Measurements from ENCODE around the gene LRRC15. TPM values are rescaled to one million over a fixed set of nuclear protein-coding genes. Genes with fewer than 3 reads are reported as not detected.

LRRC15 gene
- total and polyA plus RNA-seq, 2 donors (not counting 3 experiments of a cell fraction or from before 2014, with no cell fraction given) = not detected

DNA sequence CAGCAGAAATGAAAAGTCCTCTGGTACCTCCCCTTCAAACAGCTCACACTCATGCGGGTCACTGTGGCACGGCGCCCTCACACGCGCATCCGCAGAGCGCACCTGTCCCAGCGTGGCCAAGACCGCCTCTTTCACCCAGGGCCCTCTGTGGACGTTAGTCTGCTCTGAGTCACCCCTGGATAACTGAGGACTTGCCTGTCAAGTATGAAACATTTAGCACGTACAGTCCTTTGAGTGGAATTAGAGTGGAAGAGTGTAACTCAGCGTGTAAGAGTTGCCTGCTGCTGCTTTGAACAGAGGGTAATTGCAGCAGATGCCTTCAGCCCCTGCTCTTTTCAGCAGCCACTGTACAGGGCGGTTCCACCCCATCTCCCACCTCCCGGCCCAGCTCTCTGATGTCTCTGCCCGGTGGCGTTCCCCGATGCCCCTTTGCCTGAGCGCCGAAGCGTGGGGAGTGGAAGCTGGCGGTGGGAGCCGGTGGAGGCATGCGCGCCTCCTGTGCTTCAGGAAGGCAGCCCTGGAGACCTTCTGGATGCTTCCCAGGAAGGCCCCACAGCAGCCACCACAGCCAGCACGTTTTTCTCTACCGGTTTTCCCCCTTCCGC, 41.4 kb downstream of the LRRC15 start:
- Histone ChIP-seq H3K27me3 (ENCODE audit: control insufficient read depth in 2 of 2, insufficient read depth in 2 of 2, low read length in 2 of 2) (peaks cover 0 to 12% of the 10 kb centered on the region in 2 experiments), H3K79me2 (ENCODE audit: control insufficient read depth, insufficient read depth, low read length) (no peaks in the 10 kb centered on the region), H3K9me3 (replicated peaks; ENCODE audit: control insufficient read depth, insufficient read depth, low read length) (no peaks in the 10 kb centered on the region), H3K4me3 (replicated peaks in 1 of 3; ENCODE audit: insufficient read depth in 1 of 3, low read depth in 1 of 3, low read length in 3 of 3) (no peak overlapping the region), H3K27ac (ENCODE audit: insufficient read depth, low read depth, low read length) (no peak overlapping the region), H3K4me2 (ENCODE audit: insufficient read depth, low read length) (no peak overlapping the region), H3K9ac (replicated peaks; ENCODE audit: extremely low read depth, insufficient read depth, low read length) (no peak overlapping the region), H4K20me1 (replicated peaks; ENCODE audit: control insufficient read depth, extremely low read depth, insufficient read depth, low read length) (no peaks in the 10 kb centered on the region), H3K4me1 (ENCODE audit: control insufficient read depth, extremely low read depth, insufficient read depth, low read length) (peaks cover 1% of the 10 kb centered on the region), H2AFZ (ENCODE audit: low read depth, low read length) (no peak overlapping the region), H3K9me1 (replicated peaks; ENCODE audit: control insufficient read depth, extremely low read depth, insufficient read depth, low read length) (no peaks in the 10 kb centered on the region), H3K36me3 (ENCODE audit: control insufficient read depth in 2 of 2, extremely low read depth in 1 of 2, insufficient read depth in 2 of 2, low read length in 2 of 2) (no peaks in the 10 kb centered on the region)
- FAIRE-seq (no peak), DNase-seq (ENCODE audit: low read depth, low spot score) (no peak)
- dilution Hi-C loops (cut with MboI; ENCODE audit: extremely low pct_ligation_motif_present, low sequenced_read_pairs) = no loop called here
- intact Hi-C loops (cut with micrococcal nuclease) = no loop called here
- no peak for TF ChIP-seq GATA2 (IDR thresholded peaks at IDR 0.05; ENCODE audit: insufficient read depth, insufficient read length, low read depth, low read length)
- TF ChIP-seq, protein P1, sequence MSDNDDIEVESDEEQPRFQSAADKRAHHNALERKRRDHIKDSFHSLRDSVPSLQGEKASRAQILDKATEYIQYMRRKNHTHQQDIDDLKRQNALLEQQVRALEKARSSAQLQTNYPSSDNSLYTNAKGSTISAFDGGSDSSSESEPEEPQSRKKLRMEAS (IDR thresholded peaks at IDR 0.05; ENCODE audit: insufficient read depth, insufficient read length) = no peak
- no peak for TF ChIP-seq EZH2 (IDR thresholded peaks at IDR 0.05; ENCODE audit: borderline replicate concordance, low read depth, low read length, severe bottlenecking)
- TF ChIP-seq, protein P2, sequence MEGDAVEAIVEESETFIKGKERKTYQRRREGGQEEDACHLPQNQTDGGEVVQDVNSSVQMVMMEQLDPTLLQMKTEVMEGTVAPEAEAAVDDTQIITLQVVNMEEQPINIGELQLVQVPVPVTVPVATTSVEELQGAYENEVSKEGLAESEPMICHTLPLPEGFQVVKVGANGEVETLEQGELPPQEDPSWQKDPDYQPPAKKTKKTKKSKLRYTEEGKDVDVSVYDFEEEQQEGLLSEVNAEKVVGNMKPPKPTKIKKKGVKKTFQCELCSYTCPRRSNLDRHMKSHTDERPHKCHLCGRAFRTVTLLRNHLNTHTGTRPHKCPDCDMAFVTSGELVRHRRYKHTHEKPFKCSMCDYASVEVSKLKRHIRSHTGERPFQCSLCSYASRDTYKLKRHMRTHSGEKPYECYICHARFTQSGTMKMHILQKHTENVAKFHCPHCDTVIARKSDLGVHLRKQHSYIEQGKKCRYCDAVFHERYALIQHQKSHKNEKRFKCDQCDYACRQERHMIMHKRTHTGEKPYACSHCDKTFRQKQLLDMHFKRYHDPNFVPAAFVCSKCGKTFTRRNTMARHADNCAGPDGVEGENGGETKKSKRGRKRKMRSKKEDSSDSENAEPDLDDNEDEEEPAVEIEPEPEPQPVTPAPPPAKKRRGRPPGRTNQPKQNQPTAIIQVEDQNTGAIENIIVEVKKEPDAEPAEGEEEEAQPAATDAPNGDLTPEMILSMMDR (IDR thresholded peaks at IDR 0.05; ENCODE audit: extremely low read depth in 1 of 2, insufficient read depth in 1 of 2, low read depth in 1 of 2, low read length in 2 of 2) = no peak
- TF ChIP-seq MYC (IDR thresholded peaks at IDR 0.05; ENCODE audit: low read depth, low read length) = no peak
- no peak for TF ChIP-seq FOS (IDR thresholded peaks at IDR 0.05; ENCODE audit: borderline replicate concordance, insufficient read depth, low read length)
- TF ChIP-seq JUN (IDR thresholded peaks at IDR 0.05; ENCODE audit: borderline replicate concordance, insufficient read depth, insufficient read length, low read depth) = no peak
- TF ChIP-seq POLR2A (IDR thresholded peaks at IDR 0.05; ENCODE audit: low read depth, low read length) = no peak
- TF ChIP-seq POLR2AphosphoS5 (IDR thresholded peaks at IDR 0.05; ENCODE audit: insufficient read depth, low read depth, low read length) = no peak
- BruUV-seq (replicated peaks) = no TSS peak
- POLR2A ChIA-PET = no interaction called here
- CTCF ChIA-PET = interaction anchor here (0.8 to 2.1 kb wide), 7 partner anchors 13 to 663 kb away, joined by 3 to 11 read pairs (median 4); no protein-coding TSS in a partner anchor
